Measurements from ENCODE around the gene USP22.

Gene USP22

GRCh38 chr17:21049457-21049856 is 6.6 kb upstream of the USP22 start:
- H3K9me3 ChIP-seq (ENCODE audit: control insufficient read depth in 2 of 2, low read length in 2 of 2) = no peaks in the 10 kb centered on the region

GRCh38 chr17:21046216-21046615 is 3.4 kb upstream of the USP22 start:
- H3K9ac ChIP-seq (ENCODE audit: low read depth in 1 of 2, low read length in 2 of 2) = no peak overlapping the region
- no peaks in the 10 kb centered on the region for H3K27me3 ChIP-seq (ENCODE audit: control insufficient read depth in 2 of 2, insufficient read depth in 2 of 2, low read length in 2 of 2)
- no peak overlapping the region for H3K27ac ChIP-seq (ENCODE audit: low read depth in 2 of 2, low read length in 2 of 2)
- H3K4me3 ChIP-seq (ENCODE audit: low read length in 2 of 2) = no peak overlapping the region
- H3K36me3 ChIP-seq (ENCODE audit: control insufficient read depth in 2 of 2, insufficient read depth in 2 of 2, low read length in 2 of 2) = no peaks in the 10 kb centered on the region
- no peaks in the 10 kb centered on the region for H3K9me3 ChIP-seq (ENCODE audit: control insufficient read depth in 2 of 2, low read length in 2 of 2)
- peaks cover 5 to 8% of the 10 kb centered on the region in 2 donors for H3K4me1 ChIP-seq (ENCODE audit: control insufficient read depth in 2 of 2, insufficient read depth in 2 of 2, low read length in 2 of 2)

More at GRCh38 chr17:21049457-21049856, 6.6 kb upstream of the USP22 start:
- no peak overlapping the region for H3K9ac ChIP-seq (ENCODE audit: low read depth in 1 of 2, low read length in 2 of 2)
- H3K27me3 ChIP-seq (ENCODE audit: control insufficient read depth in 2 of 2, insufficient read depth in 2 of 2, low read length in 2 of 2) = no peaks in the 10 kb centered on the region
- H3K4me1 ChIP-seq (ENCODE audit: control insufficient read depth in 2 of 2, insufficient read depth in 2 of 2, low read length in 2 of 2) = peaks cover 5 to 7% of the 10 kb centered on the region in 2 donors
- no peak overlapping the region for H3K27ac ChIP-seq (ENCODE audit: low read depth in 2 of 2, low read length in 2 of 2)
- no peak overlapping the region for H3K4me3 ChIP-seq (ENCODE audit: low read length in 2 of 2)
- no peaks in the 10 kb centered on the region for H3K36me3 ChIP-seq (ENCODE audit: control insufficient read depth in 2 of 2, insufficient read depth in 2 of 2, low read length in 2 of 2)

- Histone ChIP-seq H3K4me1 (ENCODE audit: control insufficient read depth in 2 of 2, insufficient read depth in 2 of 2, low read length in 2 of 2) (peaks cover 7 to 15% of the 10 kb centered on the region in 2 donors), H3K27ac (ENCODE audit: low read depth in 2 of 2, low read length in 2 of 2) (no peak overlapping the region), H3K9ac (ENCODE audit: low read depth in 1 of 2, low read length in 2 of 2) (no peak overlapping the region), H3K4me3 (ENCODE audit: low read length in 2 of 2) (no peak overlapping the region), H3K9me3 (ENCODE audit: control insufficient read depth in 2 of 2, low read length in 2 of 2) (no peaks in the 10 kb centered on the region), H3K27me3 (ENCODE audit: control insufficient read depth in 2 of 2, insufficient read depth in 2 of 2, low read length in 2 of 2) (no peaks in the 10 kb centered on the region), H3K36me3 (ENCODE audit: control insufficient read depth in 2 of 2, insufficient read depth in 2 of 2, low read length in 2 of 2) (no peaks in the 10 kb centered on the region)
Observed at GRCh38 chr17:21044971-21045370, 2.2 kb upstream of the USP22 start.

- no peaks in the 10 kb centered on the region for H3K9me3 ChIP-seq (ENCODE audit: control insufficient read depth in 2 of 2, low read length in 2 of 2)
- peak overlapping the region; percentile 69 to 70 for H3K4me3 ChIP-seq (ENCODE audit: low read length in 2 of 2)
- H3K27ac ChIP-seq (ENCODE audit: low read depth in 2 of 2, low read length in 2 of 2) = peak overlapping the region; percentile 100
- H3K9ac ChIP-seq (ENCODE audit: low read depth in 1 of 2, low read length in 2 of 2) = peak overlapping the region; percentile 75 to 86
- peaks cover 7 to 22% of the 10 kb centered on the region in 2 donors for H3K4me1 ChIP-seq (ENCODE audit: control insufficient read depth in 2 of 2, insufficient read depth in 2 of 2, low read length in 2 of 2)
- no peaks in the 10 kb centered on the region for H3K36me3 ChIP-seq (ENCODE audit: control insufficient read depth in 2 of 2, insufficient read depth in 2 of 2, low read length in 2 of 2)
- no peaks in the 10 kb centered on the region for H3K27me3 ChIP-seq (ENCODE audit: control insufficient read depth in 2 of 2, insufficient read depth in 2 of 2, low read length in 2 of 2)
Observed at GRCh38 chr17:21043296-21044232, 753 bp upstream of the USP22 start.

GRCh38 chr17:21041741-21042457 is 912 bp downstream of the USP22 start:
- no peaks in the 10 kb centered on the region for H3K9me3 ChIP-seq (ENCODE audit: control insufficient read depth in 2 of 2, low read length in 2 of 2)
- no peaks in the 10 kb centered on the region for H3K27me3 ChIP-seq (ENCODE audit: control insufficient read depth in 2 of 2, insufficient read depth in 2 of 2, low read length in 2 of 2)
- H3K4me3 ChIP-seq (ENCODE audit: low read length in 2 of 2) = peak overlapping the region; percentile 88 to 91
- peaks cover 7 to 10% of the 10 kb centered on the region in 2 donors for H3K36me3 ChIP-seq (ENCODE audit: control insufficient read depth in 2 of 2, insufficient read depth in 2 of 2, low read length in 2 of 2)
- peak overlapping the region; percentile 94 to 100 for H3K9ac ChIP-seq (ENCODE audit: low read depth in 1 of 2, low read length in 2 of 2)
- H3K27ac ChIP-seq (ENCODE audit: low read depth in 2 of 2, low read length in 2 of 2) = peak overlapping the region; percentile 100
- H3K4me1 ChIP-seq (ENCODE audit: control insufficient read depth in 2 of 2, insufficient read depth in 2 of 2, low read length in 2 of 2) = peaks cover 14 to 32% of the 10 kb centered on the region in 2 donors

- Histone ChIP-seq H3K36me3 (ENCODE audit: control insufficient read depth in 2 of 2, insufficient read depth in 2 of 2, low read length in 2 of 2) (peaks cover 7 to 10% of the 10 kb centered on the region in 2 donors), H3K27me3 (ENCODE audit: control insufficient read depth in 2 of 2, insufficient read depth in 2 of 2, low read length in 2 of 2) (no peaks in the 10 kb centered on the region), H3K4me3 (ENCODE audit: low read length in 2 of 2) (peak overlapping the region; percentile 45 to 88), H3K9me3 (ENCODE audit: control insufficient read depth in 2 of 2, low read length in 2 of 2) (no peaks in the 10 kb centered on the region), H3K4me1 (ENCODE audit: control insufficient read depth in 2 of 2, insufficient read depth in 2 of 2, low read length in 2 of 2) (peaks cover 23 to 38% of the 10 kb centered on the region in 2 donors), H3K9ac (ENCODE audit: low read depth in 1 of 2, low read length in 2 of 2) (peak overlapping the region in 1 of 2 donors; percentile 23), H3K27ac (ENCODE audit: low read depth in 2 of 2, low read length in 2 of 2) (peak overlapping the region in 1 of 2 donors; percentile 27)
Observed at GRCh38 chr17:21039839-21040575, 2.8 kb downstream of the USP22 start.

GRCh38 chr17:21037117-21037803 is 5.6 kb downstream of the USP22 start:
- no peak overlapping the region for H3K9ac ChIP-seq (ENCODE audit: low read depth in 1 of 2, low read length in 2 of 2)
- H3K27ac ChIP-seq (ENCODE audit: low read depth in 2 of 2, low read length in 2 of 2) = no peak overlapping the region
- peaks cover 8 to 10% of the 10 kb centered on the region in 2 donors for H3K36me3 ChIP-seq (ENCODE audit: control insufficient read depth in 2 of 2, insufficient read depth in 2 of 2, low read length in 2 of 2)
- peaks cover 26 to 41% of the 10 kb centered on the region in 2 donors for H3K4me1 ChIP-seq (ENCODE audit: control insufficient read depth in 2 of 2, insufficient read depth in 2 of 2, low read length in 2 of 2)
- H3K9me3 ChIP-seq (ENCODE audit: control insufficient read depth in 2 of 2, low read length in 2 of 2) = no peaks in the 10 kb centered on the region
- H3K27me3 ChIP-seq (ENCODE audit: control insufficient read depth in 2 of 2, insufficient read depth in 2 of 2, low read length in 2 of 2) = no peaks in the 10 kb centered on the region
- H3K4me3 ChIP-seq (ENCODE audit: low read length in 2 of 2) = no peak overlapping the region

GRCh38 chr17:21036361-21036881 is 6.4 kb downstream of the USP22 start:
- H3K4me3 ChIP-seq (ENCODE audit: low read length in 2 of 2) = no peak overlapping the region
- no peak overlapping the region for H3K27ac ChIP-seq (ENCODE audit: low read depth in 2 of 2, low read length in 2 of 2)
- no peak overlapping the region for H3K9ac ChIP-seq (ENCODE audit: low read depth in 1 of 2, low read length in 2 of 2)
- no peaks in the 10 kb centered on the region for H3K27me3 ChIP-seq (ENCODE audit: control insufficient read depth in 2 of 2, insufficient read depth in 2 of 2, low read length in 2 of 2)
- H3K4me1 ChIP-seq (ENCODE audit: control insufficient read depth in 2 of 2, insufficient read depth in 2 of 2, low read length in 2 of 2) = peaks cover 26 to 38% of the 10 kb centered on the region in 2 donors
- no peaks in the 10 kb centered on the region for H3K9me3 ChIP-seq (ENCODE audit: control insufficient read depth in 2 of 2, low read length in 2 of 2)
- peaks cover 9 to 15% of the 10 kb centered on the region in 2 donors for H3K36me3 ChIP-seq (ENCODE audit: control insufficient read depth in 2 of 2, insufficient read depth in 2 of 2, low read length in 2 of 2)

- H3K36me3 ChIP-seq (ENCODE audit: control insufficient read depth in 2 of 2, insufficient read depth in 2 of 2, low read length in 2 of 2) = peaks cover 9 to 15% of the 10 kb centered on the region in 2 donors
- no peaks in the 10 kb centered on the region for H3K27me3 ChIP-seq (ENCODE audit: control insufficient read depth in 2 of 2, insufficient read depth in 2 of 2, low read length in 2 of 2)
- H3K4me3 ChIP-seq (ENCODE audit: low read length in 2 of 2) = no peak overlapping the region
- H3K9ac ChIP-seq (ENCODE audit: low read depth in 1 of 2, low read length in 2 of 2) = no peak overlapping the region
- peaks cover 24 to 34% of the 10 kb centered on the region in 2 donors for H3K4me1 ChIP-seq (ENCODE audit: control insufficient read depth in 2 of 2, insufficient read depth in 2 of 2, low read length in 2 of 2)
- peak overlapping the region in 1 of 2 donors; percentile 6 for H3K27ac ChIP-seq (ENCODE audit: low read depth in 2 of 2, low read length in 2 of 2)
- H3K9me3 ChIP-seq (ENCODE audit: control insufficient read depth in 2 of 2, low read length in 2 of 2) = no peaks in the 10 kb centered on the region
Observed at GRCh38 chr17:21035406-21035805, 7.4 kb downstream of the USP22 start.

Data from mucosa of rectum (tissue), 2 donors.